Left lung (tissue), 10 donors: ENCODE measurements around the gene CACNA2D3. TPM values are rescaled to one million over a fixed set of nuclear protein-coding genes. Genes with fewer than 3 reads are reported as not detected.
"Not testable (repeated sequence)": the region's sequence is repeated elsewhere in the genome, so short reads cannot be mapped to it uniquely, and the experiment has no call there.

ENCODE experiments used
- ATAC-seq: fragments of 200-7000 bp; cut with Tn5 transposase; one replicate; pipeline ENCODE4 v1.9.1; 2020; ENCODE audit warnings: moderate library complexity
- DNase-seq, 4 donors: peaks; one replicate each; pipeline ENCODE4 v3.0.0-alpha.2; 2013 to 2020
- H3K27ac ChIP-seq, 2 donors: fragments of 200-600 bp; sonication (generic) in 1 of 2; one replicate each; pipeline versions ENCODE4 v1.5.0 to v1.8.0; 2020 to 2021
- H3K27me3 ChIP-seq, 2 donors: fragments of 200-600 bp; sonication (generic) in 1 of 2; one replicate each; pipeline versions ENCODE4 v1.5.0 to v1.8.0; 2020 to 2021
- H3K36me3 ChIP-seq, 2 donors: fragments of 200-600 bp; sonication (generic) in 1 of 2; one replicate each; pipeline versions ENCODE4 v1.5.0 to v1.8.0; 2020 to 2021
- H3K4me1 ChIP-seq, 2 donors: fragments of 200-600 bp; one replicate each; pipeline ENCODE4 v1.8.0; 2021
- H3K4me3 ChIP-seq, 2 donors: fragments of 200-600 bp; sonication (generic) in 1 of 2; one replicate each; pipeline versions ENCODE4 v1.5.0 to v1.8.0; 2020 to 2021; ENCODE audit warnings: mild to moderate bottlenecking in 1 of 2
- H3K9me3 ChIP-seq, 2 donors: fragments of 200-600 bp; sonication (generic) in 1 of 2; one replicate each; pipeline versions ENCODE4 v1.5.0 to v1.8.0; 2020 to 2021
- intact Hi-C, 2 donors: fragments of 100-400 bp; cut with DNase I; formaldehyde crosslinking; loops; one replicate each; pipeline versions ENCODE4 v1.11.2 to v1.14.2; 2022
- polyA plus RNA-seq, 6 donors: library from polyadenylated mRNA; unstranded; fragments of 120-200 nt; gene quantifications; one replicate each; pipeline ENCODE4 v1.2.1, GENCODE V29; 2013; ENCODE audit not compliant: insufficient read length in 6 of 6
- total RNA-seq, 2 donors: library from RNA; stranded (reverse); fragmentation: NEBNext Ultra II Directional; extraction: Animal tissue kit (Norgen Biotek cat#: 25700); gene quantifications; one replicate each; pipeline ENCODE4 v1.2.1, GENCODE V29; 2021
- TF ChIP-seq, protein P1 (sequence below), 2 donors: fragments of 200-600 bp; sonication (generic) in 1 of 2; IDR thresholded peaks; one replicate each; pipeline versions ENCODE4 v1.5.0 to v1.8.0; 2021; ENCODE audit warnings: antibody characterized with exemption in 2 of 2
- donor health status: DM: no; HTN: yes; CAD: no.
- donor health status: DM: no; HTN: no; CAD: no.

The CACNA2D3 gene
- total and polyA plus RNA-seq, 8 donors = 1.1 to 2.7 (median 1.5) TPM

DNA sequence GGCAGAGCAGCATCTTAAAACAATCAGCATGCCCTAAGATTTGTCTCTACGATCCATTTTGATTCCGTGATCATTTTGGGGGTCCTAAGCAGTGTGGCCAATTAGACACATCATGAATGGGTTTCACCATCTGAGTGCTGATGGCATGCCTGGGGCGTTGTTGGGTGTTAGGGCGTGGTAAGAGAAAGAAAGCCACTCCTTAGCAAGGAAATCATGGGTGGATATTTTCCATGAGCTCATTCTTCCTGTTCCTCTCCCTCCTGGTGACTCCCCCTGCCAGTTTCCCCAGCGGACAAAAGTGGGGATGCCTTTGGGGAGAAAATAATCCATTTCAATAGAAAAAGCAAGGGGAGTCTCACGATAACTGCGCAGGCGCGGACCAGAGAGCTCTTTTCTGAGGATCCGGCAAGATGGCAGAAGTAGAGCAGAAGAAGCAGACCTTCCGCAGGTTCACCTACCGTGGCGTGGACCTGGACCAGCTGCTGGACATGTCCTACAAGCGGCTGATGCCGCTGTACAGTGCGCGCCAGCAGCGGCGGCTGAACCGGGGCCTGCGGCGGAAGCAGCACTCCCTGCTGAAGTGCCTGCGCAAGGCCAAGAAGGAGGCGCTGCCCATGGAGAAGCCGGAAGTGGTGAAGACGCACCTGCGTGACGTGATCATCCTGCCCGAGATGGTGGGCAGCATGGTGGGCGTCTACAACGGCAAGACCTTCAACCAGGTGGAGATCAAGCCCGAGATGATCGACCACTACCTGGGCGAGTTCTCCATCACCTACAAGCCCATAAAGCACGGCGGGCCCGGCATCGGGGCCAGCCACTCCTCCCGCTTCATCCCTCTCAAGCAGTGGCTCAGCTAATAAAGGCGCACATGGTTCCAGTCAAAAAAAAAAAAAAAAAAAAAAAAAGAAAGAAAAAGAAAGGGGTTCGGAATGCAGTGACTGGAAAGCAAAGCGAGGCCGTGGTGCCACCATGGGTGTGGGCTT lies 503.7 kb downstream of the CACNA2D3 start:
- no peaks in the 10 kb centered on the region for H3K27me3 ChIP-seq
- H3K36me3 ChIP-seq = no peaks in the 10 kb centered on the region
- no peak for DNase-seq
- TF ChIP-seq, protein P1, sequence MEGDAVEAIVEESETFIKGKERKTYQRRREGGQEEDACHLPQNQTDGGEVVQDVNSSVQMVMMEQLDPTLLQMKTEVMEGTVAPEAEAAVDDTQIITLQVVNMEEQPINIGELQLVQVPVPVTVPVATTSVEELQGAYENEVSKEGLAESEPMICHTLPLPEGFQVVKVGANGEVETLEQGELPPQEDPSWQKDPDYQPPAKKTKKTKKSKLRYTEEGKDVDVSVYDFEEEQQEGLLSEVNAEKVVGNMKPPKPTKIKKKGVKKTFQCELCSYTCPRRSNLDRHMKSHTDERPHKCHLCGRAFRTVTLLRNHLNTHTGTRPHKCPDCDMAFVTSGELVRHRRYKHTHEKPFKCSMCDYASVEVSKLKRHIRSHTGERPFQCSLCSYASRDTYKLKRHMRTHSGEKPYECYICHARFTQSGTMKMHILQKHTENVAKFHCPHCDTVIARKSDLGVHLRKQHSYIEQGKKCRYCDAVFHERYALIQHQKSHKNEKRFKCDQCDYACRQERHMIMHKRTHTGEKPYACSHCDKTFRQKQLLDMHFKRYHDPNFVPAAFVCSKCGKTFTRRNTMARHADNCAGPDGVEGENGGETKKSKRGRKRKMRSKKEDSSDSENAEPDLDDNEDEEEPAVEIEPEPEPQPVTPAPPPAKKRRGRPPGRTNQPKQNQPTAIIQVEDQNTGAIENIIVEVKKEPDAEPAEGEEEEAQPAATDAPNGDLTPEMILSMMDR (IDR thresholded peaks at IDR 0.05) = no peak
- no peaks in the 10 kb centered on the region for H3K4me1 ChIP-seq
- ATAC-seq = no peak
- H3K27ac ChIP-seq = no peak overlapping the region
- peaks cover 0 to 2% of the 10 kb centered on the region in 2 donors for H3K9me3 ChIP-seq
- intact Hi-C loops = no loop called here
- H3K4me3 ChIP-seq = no peak overlapping the region

DNA sequence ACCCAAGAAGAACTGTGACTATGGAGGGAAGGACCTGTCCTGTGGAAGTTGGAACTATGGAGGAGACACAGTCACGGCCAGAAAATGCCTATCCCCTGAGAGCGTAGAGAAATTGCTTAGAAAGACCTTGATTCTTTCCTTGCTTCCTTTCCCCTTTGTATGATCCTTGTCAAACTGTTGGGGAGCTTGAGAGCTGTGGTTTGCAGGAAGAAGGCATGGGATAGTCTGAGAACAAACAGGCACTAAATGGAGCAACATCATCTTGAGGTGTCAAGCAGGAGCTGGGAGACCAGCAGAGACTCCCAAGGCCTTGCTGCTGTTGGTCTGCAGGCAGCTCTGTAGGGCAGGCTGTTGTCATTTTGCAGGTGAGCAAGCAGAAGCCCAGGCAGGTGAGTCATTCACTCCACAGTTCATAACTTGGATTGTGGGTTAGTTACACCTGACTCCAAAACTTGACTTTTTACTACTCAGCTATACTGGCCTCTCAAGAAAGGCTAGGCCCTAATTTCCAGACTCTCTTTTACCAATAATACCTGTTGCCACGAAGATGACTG lies 506.6 kb downstream of the CACNA2D3 start:
- peaks cover 0 to 2% of the 10 kb centered on the region in 2 donors for H3K9me3 ChIP-seq
- DNase-seq = no peak
- H3K4me3 ChIP-seq = no peak overlapping the region
- no peaks in the 10 kb centered on the region for H3K4me1 ChIP-seq
- peak; percentile 44 for ATAC-seq
- H3K36me3 ChIP-seq = no peaks in the 10 kb centered on the region
- intact Hi-C loops = no loop called here
- TF ChIP-seq, protein P1 (IDR thresholded peaks at IDR 0.05) = no peak
- H3K27me3 ChIP-seq = no peaks in the 10 kb centered on the region
- no peak overlapping the region for H3K27ac ChIP-seq

DNA sequence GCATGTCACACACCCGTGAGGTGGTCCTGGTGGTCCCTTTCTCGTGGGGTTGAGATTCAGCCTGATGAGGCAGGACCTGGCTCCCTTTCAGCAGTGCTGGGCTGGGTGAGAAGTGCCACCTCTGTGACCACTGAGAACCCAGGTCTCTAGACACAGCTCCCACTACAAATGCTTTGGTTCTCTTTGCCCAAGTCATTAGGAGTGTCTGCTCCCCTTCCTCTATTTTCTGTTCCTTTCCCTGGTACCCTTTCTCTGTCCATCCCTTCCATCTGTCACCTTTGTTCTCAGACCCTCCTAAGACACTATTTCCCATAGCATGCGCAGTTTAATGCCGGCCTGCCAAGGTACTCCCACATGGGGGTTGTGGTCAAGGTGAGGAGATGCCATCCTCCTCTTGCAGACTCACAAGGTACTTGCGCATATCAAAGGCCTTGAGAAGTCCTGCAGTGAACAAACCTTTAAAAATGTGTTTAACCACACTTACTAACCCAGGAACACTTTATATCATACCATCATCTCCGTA lies 507.8 kb downstream of the CACNA2D3 start:
- peaks cover 0 to under 1% of the 10 kb centered on the region in 2 donors for H3K9me3 ChIP-seq
- intact Hi-C loops = no loop called here
- TF ChIP-seq, protein P1 (IDR thresholded peaks at IDR 0.05) = no peak
- ATAC-seq = no peak
- no peak for DNase-seq
- H3K4me1 ChIP-seq = no peaks in the 10 kb centered on the region
- H3K4me3 ChIP-seq = no peak overlapping the region
- no peaks in the 10 kb centered on the region for H3K36me3 ChIP-seq
- no peaks in the 10 kb centered on the region for H3K27me3 ChIP-seq
- H3K27ac ChIP-seq = no peak overlapping the region

DNA sequence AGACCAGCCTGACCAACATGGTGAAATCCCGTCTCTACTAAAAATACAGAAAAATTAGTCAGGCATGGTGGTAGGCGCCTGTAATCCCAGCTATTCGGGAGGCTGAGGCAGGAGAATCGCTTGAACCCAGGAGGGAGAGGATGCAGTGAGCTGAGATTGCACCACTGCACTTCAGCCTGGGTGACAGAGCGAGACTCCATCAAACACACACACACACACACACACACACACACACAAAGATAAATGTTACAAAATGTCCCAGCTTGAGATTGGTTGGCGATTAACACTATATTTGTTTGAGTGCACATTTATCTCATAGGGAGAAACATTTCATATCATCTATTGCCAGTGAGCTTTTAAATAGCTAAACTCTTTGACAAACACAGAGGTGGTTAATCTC lies 508.6 kb downstream of the CACNA2D3 start:
- H3K27ac ChIP-seq, intact Hi-C loops, H3K4me3 ChIP-seq, DNase-seq, H3K4me1 ChIP-seq, ATAC-seq, H3K27me3 ChIP-seq, H3K9me3 ChIP-seq, H3K36me3 ChIP-seq: not testable (repeated sequence)

DNA sequence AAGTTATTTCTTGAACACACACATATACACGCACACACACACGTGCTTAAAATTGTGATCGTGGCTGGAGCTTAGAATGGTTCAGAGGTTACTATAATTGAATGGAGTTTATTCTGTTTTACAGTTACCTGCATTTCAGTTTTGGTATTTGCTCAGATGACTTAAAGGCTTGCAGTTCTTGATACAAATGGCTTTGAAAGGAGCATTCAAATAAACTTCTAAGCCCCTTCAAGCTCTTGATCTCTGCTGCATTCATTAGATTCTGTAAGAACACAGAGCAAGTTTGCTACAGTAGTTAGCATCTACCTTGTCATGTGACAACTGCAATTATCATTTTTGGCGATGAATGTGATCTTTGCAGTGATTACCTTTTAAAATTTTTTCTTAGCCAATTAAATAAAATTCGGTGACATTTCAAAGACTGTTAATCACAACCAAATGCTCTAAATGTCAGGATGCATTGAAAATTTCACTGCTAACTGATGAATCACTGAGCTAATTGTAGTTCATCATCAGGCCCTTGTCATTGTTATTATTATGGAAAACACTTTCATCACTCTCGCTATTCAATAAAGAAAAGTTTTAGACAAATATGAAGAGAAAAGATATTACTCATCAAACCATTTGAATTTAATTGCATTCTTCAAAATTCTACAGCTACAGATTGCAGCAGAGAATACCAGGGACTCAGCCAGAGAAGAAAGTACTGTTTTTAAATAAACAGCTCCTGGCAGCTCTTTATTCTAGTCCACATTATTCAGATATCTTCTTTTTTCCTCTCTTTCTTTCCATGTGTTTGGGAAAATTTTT lies 509.4 kb downstream of the CACNA2D3 start:
- no peaks in the 10 kb centered on the region for H3K27me3 ChIP-seq
- no peak for ATAC-seq

More for the DNA sequence above, 509.4 kb downstream of the CACNA2D3 start:
- Histone ChIP-seq H3K36me3 (no peaks in the 10 kb centered on the region), H3K27ac (no peak overlapping the region), H3K4me1 (no peaks in the 10 kb centered on the region), H3K4me3 (no peak overlapping the region), H3K9me3 (no peaks in the 10 kb centered on the region)
- no peak for DNase-seq
- intact Hi-C loops = no loop called here
- TF ChIP-seq, protein P1 (IDR thresholded peaks at IDR 0.05) = no peak
